SU-DHL-6 (cell line): Measurements from ENCODE around the gene SEPTIN1.

Experiments
- H2AFZ ChIP-seq: fragments of 200-600 bp; sonication (generic); 2 replicates; pipeline ENCODE4 v1.6.1; 2014; ENCODE audit warnings: low read depth, mild to moderate bottlenecking, moderate library complexity, mixed read lengths, antibody characterized with exemption, low read length; ENCODE audit not compliant: severe bottlenecking
- H3F3A ChIP-seq: fragments of 200-600 bp; shearing (Covaris generic); 2 replicates; pipeline ENCODE4 v1.6.0; 2016; ENCODE audit warnings: antibody characterized with exemption, mild to moderate bottlenecking; ENCODE audit not compliant: insufficient read depth
- H3K27ac ChIP-seq: fragments of 200-600 bp; sonication (generic); 2 replicates; pipeline ENCODE4 v1.5.1; 2016; ENCODE audit warnings: low read depth, mild to moderate bottlenecking, low read length, moderate library complexity, mixed read lengths
- H3K27me3 ChIP-seq: fragments of 200-600 bp; sonication (generic), shearing (Covaris generic); 2 replicates; pipeline ENCODE4 v1.6.0; 2014; ENCODE audit warnings: mild to moderate bottlenecking, low read length
- H3K36me3 ChIP-seq: fragments of 200-600 bp; sonication (generic); 2 replicates; pipeline ENCODE4 v1.6.1; 2014; ENCODE audit warnings: mild to moderate bottlenecking, low read length, mixed read lengths
- H3K4me2 ChIP-seq: fragments of 300-600, 200-600 bp; shearing (Covaris generic), sonication (generic); 2 replicates; pipeline ENCODE4 v1.6.0; 2014; ENCODE audit warnings: low read length, low read depth, mild to moderate bottlenecking; ENCODE audit not compliant: poor library complexity, severe bottlenecking
- H3K4me3 ChIP-seq: fragments of 200-600 bp; sonication (generic); 2 replicates; pipeline ENCODE4 v1.5.1; 2014; ENCODE audit warnings: antibody characterized with exemption, low read length, mild to moderate bottlenecking, mixed read lengths; ENCODE audit not compliant: insufficient read depth, poor library complexity, severe bottlenecking
- H3K79me2 ChIP-seq: fragments of 200-600 bp; sonication (generic); 2 replicates; pipeline ENCODE4 v1.6.1; 2014; ENCODE audit warnings: mild to moderate bottlenecking, low read length, moderate library complexity; ENCODE audit not compliant: insufficient read depth
- H3K9ac ChIP-seq: fragments of 200-600 bp; sonication (generic); 2 replicates; pipeline ENCODE4 v1.7.0; 2014; ENCODE audit warnings: mild to moderate bottlenecking, low read length
- H3K9me2 ChIP-seq: fragments of 200-600 bp; sonication (generic); replicated peaks from 2 replicates; pipeline ENCODE4 v1.6.1; 2014; ENCODE audit warnings: low read length; ENCODE audit not compliant: insufficient read depth
- H3K9me3 ChIP-seq: fragments of 200-600 bp; sonication (generic); 2 replicates; pipeline ENCODE4 v1.6.1; 2014; ENCODE audit warnings: low read length, mixed read lengths; ENCODE audit not compliant: insufficient read depth
- H4K20me1 ChIP-seq: fragments of 200-600 bp; sonication (generic); 2 replicates; pipeline ENCODE4 v1.6.1; 2014; ENCODE audit warnings: low read depth, mild to moderate bottlenecking, antibody characterized with exemption, low read length, moderate library complexity, mixed read lengths
- CTCF ChIP-seq: fragments of 200-600 bp; sonication (generic); IDR thresholded peaks from one replicate; pipeline ENCODE4 v1.5.1; 2017; ENCODE audit warnings: antibody characterized with exemption, mild to moderate bottlenecking, low read length, moderate library complexity; ENCODE audit not compliant: insufficient read depth, poor library complexity, severe bottlenecking
- EZH2phosphoT487 ChIP-seq: fragments of 200-600 bp; sonication (generic), shearing (Covaris generic); conservative IDR thresholded peaks from 2 replicates; pipeline ENCODE4 v1.6.1; 2018; ENCODE audit warnings: mild to moderate bottlenecking, antibody characterized with exemption, low read length, moderate library complexity, mixed read lengths

SEPTIN1 gene

DNA sequence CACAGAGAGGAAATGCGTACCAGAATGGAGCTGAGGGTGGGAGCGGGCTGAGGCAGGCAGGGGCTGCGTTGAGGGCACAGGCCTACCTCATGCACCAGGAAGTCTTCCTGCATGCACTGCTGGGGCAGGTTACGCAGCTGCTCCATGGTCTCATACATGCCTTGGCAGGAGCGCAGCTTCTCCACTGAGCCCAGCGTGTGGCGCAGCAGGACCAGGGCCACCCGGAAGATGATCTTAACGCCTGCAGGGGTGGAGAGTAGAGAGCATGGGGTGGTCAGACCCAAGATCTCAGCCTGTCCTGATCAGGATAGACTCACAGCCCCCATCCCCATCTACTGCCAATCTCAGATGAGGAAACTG is 23.8 kb downstream of the SEPTIN1 start:
- Histone ChIP-seq H3K4me2 (no peak overlapping the region), H4K20me1 (no peaks in the 10 kb centered on the region), H3K9ac (no peak overlapping the region), H3F3A (peaks cover 15% of the 10 kb centered on the region), H2AFZ (no peak overlapping the region), H3K9me2 (no peaks in the 10 kb centered on the region), H3K27me3 (no peaks in the 10 kb centered on the region), H3K36me3 (peaks cover 5% of the 10 kb centered on the region; the same call in 1 of the 2 replicates), H3K9me3 (no peaks in the 10 kb centered on the region), H3K27ac (no peak overlapping the region), H3K79me2 (peaks cover 35% of the 10 kb centered on the region), H3K4me3 (no peak overlapping the region)
- TF ChIP-seq CTCF (no peak), EZH2phosphoT487 (no peak)

DNA sequence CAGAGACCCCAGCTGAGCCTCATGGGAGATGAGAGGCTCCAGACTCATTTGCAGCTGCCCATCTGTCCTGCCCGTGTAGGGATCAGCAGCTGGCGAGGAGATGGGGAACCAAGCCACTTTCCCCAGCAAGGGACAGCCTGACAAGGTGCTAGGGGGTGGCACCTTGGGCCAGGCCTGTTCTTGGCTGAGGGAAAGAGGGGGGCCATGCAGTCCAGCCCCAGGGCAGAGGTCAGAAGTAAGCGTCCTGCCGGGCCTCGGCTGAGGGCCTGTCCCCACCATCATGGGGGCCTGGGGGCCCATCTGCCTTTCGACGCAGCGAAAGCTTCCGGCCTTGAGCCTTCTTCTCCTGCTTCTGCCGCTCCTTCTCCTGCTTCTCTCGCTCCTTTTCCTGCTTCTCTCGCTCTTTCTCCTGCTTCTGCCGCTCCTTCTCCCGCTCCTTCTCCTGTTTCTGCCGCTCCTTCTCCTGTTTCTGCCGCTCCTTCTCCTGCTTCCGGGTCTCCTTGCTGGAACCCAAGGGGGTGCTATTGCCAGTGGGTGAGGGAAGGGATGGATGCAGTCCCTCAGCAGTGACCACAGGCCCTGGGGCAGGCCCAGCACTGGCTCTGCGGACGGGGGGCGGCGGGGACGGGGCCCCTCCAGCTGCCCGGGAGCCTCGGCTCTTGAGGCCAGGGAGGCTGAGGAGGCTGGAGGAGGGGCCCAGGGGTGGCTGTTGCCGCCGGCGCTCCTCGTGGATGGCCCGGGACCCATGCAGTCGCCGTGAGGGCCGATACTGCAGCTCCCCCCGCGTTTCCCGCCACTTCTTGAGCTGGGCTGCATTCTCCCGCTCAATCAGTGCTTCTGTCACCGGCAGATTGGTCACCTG is 24.4 kb downstream of the SEPTIN1 start:
- H3F3A ChIP-seq, result peaks cover 15% of the 10 kb centered on the region
- H3K27ac ChIP-seq, result no peak overlapping the region
- no peaks in the 10 kb centered on the region for H3K27me3 ChIP-seq
- no peaks in the 10 kb centered on the region for H3K9me3 ChIP-seq
- no peak for TF ChIP-seq CTCF
- TF ChIP-seq EZH2phosphoT487, result no peak
- H3K4me2 ChIP-seq, result no peak overlapping the region
- peaks cover 34% of the 10 kb centered on the region for H3K79me2 ChIP-seq
- no peak overlapping the region for H2AFZ ChIP-seq
- peaks cover 5% of the 10 kb centered on the region; the same call in 1 of the 2 replicates for H3K36me3 ChIP-seq
- H3K9me2 ChIP-seq, result no peaks in the 10 kb centered on the region
- H3K4me3 ChIP-seq, result no peak overlapping the region
- H4K20me1 ChIP-seq, result no peaks in the 10 kb centered on the region
- no peak overlapping the region for H3K9ac ChIP-seq

DNA sequence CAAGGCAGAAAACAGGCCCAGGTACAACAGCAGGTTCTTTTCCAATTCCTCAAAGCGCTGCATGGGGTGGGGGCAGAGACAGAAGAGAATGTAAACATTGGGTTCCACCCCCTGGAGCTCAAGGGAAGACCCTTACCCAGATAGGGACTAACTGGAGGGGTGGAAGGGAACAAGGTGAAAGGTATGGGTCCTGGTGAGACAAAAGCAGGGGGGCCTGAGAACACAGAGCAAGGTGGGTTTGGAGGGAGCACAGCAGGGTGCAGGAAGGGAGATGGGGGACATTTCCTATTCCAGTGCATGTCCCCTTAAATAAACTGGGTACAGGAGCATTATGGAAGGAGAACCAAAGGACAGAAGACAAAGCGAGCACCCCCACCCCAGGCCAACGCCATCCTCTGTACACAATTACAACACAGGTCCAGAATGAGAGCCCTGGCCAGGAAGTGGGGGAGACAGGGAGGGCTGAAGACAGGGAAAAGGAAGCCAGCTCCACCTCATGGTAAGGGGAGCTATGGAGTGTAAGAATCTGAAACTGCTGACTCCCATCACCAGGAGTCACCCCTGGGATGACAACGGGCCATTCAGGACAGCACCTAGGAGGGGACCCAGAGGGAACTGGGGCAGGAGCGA is 25.2 kb downstream of the SEPTIN1 start:
- peaks cover 19% of the 10 kb centered on the region for H3F3A ChIP-seq
- no peaks in the 10 kb centered on the region for H3K27me3 ChIP-seq
- 0 out of 2 replicates have a peak overlapping the region, but pooled peaks have one; percentile 72 for H3K27ac ChIP-seq
- no peak for TF ChIP-seq EZH2phosphoT487
- TF ChIP-seq CTCF, result no peak
- no peaks in the 10 kb centered on the region for H4K20me1 ChIP-seq
- H3K9me2 ChIP-seq, result no peaks in the 10 kb centered on the region
- H3K79me2 ChIP-seq, result peaks cover 27% of the 10 kb centered on the region
- no peak overlapping the region for H3K9ac ChIP-seq
- no peak overlapping the region for H3K4me3 ChIP-seq
- peaks cover under 1% of the 10 kb centered on the region; the same call in 1 of the 2 replicates for H3K36me3 ChIP-seq
- H3K9me3 ChIP-seq, result no peaks in the 10 kb centered on the region
- H3K4me2 ChIP-seq, result no peak overlapping the region
- H2AFZ ChIP-seq, result no peak overlapping the region
